GM18868 (cell line): ENCODE results near the gene SALL1.

Experiments
- ATAC-seq: cut with Tn5 transposase; IDR thresholded peaks from one replicate; pipeline ENCODE4 v1.9.1; 2021; ENCODE audit warnings: mild to moderate bottlenecking, moderate library complexity; ENCODE audit not compliant: unreplicated experiment

SALL1 gene

DNA sequence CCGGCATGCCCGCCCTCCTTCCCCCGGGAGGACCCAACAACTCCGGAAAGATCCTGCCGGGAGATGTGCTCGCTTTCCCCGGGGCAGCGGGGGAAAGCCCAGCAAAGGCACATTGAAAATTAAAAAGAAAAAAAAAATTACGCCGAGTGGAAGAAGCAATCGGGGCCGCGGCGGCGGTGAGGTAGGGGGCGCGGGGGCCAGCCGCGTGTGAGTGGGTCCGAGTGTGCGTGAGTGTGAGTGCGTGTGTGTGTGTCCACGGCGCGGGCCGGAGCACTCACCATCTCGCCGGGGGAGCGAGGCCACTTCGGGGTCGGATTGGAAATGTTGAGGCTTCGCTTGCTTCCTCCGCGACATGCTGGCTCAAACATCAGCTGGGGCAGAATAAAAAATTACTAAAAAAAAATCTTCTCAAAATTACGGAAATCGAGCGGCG, at the start of gene SALL1:
Gene SALL1, minus strand, starts transcription at position 383 of the 433 bp plus-strand sequence. Its CDS starts 29 bp downstream, at position 354.
- no peak for ATAC-seq

DNA sequence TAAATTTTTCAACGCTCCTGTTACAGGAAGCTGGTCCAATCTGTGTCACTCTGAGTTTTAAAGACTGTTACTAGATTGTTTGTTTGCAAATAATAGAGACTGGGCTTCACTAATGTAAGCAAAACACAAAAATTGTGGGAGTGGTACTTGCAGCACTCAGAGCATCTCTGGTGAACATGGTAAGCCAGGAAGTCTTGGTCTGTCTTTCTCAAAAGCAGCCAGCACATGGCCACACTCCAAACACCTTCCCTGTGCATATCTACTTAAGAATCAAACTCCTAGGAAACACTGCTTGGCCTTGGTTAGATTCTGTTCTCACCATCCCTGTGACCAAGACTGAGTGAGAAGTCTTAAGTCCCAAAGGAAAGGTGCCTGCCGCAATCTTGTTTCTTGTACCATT, 49.7 kb upstream of the SALL1 start:
- ATAC-seq = no peak

DNA sequence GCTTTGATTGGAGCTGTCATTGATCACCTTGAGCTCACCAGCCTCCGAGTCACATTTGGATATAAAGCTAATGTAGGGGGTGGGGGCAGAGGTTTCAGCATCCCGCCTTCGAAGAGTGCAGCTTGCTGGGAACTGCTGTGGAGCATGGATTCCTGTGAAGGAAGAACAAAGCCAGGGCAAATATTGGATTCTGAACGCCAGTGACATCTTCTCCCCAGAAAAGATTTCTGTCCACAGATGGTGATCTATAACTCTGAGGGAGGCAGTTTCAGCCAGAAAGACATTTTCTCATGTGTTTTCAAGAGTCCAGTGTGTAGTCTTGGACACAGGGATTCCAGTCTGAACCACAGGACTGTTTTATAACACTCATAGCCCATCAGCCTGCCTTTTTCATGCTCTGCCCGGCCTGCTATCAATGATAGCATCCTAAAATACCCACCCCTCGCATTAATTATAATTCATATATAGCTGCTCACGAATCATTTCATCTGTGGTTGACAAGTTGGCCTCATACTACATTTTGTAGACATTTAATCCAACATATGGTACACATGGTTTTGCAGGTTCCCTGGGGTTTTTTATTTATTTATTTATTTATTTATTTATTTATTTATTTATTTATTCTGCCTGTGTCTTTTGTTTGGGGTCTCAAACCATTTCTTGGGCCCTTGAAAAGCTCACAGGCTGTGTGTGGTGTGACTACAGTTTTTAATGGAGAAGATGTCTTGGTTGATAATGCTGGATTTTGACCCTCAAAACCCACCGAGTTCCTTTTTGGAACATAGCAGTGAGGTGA, 47.1 kb upstream of the SALL1 start:
- ATAC-seq = no peak

DNA sequence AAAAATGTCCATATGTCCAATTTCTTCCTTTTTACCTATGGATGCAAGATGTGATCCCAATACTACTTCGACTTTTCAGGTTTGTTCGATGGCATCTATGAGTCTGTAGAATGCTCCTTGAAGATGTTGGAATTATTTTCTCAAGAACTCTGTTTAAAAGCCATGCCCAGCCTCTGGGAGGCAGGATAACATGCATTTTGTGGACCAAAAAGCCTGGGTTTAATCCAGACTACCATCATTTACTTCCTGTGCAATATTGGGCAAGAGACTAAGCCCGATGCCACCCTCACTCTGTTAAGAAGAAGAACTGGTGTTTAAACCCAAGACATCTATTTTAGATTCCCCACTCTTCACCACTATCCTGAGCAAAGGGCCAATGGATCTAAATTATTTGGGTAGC, 42.8 kb upstream of the SALL1 start:
- ATAC-seq = no peak

DNA sequence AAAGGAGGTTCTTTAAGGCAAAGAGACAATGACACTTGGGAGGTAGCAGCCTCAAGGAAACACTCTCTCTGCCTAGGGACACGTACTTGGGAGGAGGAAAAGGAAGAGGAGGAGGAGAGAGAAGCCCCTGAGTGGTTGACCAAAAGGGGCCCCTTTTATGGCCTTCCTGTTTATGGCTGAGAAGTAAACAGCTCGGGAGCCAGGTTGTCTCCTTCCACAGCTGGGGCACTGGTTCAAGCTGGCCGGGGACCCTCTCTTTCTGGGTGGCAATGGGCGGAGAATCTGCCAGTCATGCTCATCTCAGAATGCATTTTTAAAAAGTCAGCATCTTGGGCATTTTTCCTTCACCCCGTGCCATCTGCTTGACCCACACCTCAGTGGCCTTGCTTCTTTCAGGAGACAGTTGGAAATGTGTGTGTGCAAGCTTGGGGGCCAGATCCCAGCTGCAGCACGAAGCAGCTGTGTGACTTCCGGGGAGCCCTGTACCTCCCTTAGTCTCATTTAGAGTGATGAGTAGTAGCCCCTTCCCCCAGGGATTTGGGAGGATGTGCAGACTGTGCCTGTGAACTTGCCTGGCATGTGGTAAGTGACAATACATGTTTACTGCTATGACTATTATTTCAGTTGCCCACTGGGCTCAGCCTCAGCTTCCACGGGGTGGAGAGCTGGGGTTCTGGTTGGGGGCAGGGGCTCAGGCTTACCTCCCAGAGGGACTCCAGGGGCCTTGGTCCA, 33.8 kb upstream of the SALL1 start:
- ATAC-seq = no peak

DNA sequence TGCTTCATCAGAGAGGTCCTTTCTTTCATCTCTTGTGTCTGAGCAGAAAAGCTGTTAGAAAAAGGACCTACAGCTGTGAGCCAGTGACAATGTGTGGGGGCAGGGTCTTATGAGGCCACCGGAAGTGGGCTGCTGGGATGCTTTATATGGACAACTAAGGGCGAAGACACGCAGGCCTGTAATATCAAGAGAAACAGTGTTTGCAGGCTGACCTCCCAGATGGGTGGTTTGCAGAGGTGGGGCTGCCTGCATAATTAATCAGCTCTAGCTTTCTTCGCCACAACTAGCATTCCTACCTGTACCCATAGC, 30.4 kb upstream of the SALL1 start:
- ATAC-seq = no peak

DNA sequence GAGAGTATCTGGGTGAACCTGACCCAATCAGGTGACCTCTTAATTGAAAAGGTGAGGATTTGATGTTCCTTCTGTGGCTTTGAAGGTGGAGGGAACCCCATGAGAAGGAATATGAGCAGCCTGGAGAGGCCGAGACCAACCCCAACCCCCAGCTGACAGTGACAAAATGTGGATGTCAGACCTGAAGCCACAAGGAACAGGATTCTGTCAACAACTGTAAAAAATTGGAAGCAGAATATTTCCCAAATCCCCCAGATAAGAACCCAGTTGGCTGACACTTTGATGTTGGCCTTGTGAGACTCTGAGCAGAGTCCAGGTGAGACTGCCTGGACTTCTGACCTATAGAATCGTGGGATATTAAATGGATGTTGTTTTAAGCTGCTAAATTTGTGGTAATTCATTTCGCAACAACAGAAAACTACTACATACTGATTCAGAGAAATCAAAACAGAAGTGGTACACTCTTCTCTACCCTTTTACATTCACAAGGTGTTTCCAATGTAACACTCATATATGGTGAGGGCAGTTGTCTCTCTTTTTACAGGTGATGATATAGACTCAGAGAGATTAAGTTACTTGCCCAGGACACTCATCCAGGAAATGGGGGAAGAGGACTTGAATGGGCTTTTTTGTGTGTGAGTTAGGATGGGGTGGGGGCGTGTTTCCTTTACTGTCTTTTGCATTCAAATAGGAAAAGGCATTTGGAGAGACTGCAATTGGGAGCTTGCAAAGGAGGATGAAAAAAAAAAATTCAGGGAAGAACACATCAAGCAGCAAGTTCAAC, 29.8 kb upstream of the SALL1 start:
- no peak for ATAC-seq

DNA sequence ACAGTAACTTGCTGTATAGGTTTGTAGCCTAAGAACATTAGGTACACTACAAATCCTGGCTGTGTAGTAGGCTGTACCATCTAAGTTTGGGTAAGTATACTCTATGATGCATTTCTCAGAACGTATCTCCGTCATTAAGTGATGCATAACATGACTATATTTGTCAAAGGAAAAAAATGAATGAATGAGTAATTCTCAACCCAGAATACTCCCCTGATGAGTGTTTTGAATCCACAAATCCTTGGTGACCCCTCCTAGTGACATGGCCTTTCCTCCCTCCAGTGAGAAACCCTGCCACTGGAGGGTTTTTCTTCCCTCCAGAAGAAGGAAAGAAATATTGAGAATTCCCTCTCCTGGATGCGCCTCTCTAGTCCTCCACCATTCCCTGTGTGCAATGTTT, 24.0 kb upstream of the SALL1 start:
- ATAC-seq = no peak

DNA sequence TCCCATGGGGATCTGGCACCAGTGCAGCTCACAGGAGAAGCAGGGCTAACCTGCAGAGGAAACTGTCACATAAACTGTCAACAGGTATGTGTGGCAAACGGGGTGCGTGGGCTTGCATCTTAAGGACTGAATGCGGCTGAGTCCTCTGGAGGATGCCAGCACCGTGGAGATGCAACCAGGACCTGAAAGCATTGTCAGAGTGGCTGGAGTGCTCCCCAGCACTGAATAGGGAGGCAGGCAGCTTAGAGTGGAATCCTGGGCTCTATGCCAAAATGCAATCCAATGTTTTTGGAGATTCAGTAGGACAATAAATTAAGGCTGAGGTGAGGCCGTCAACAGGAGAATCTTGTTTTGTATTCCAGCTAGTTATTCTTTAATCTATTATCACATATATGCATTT, 21.3 kb upstream of the SALL1 start:
- no peak for ATAC-seq

DNA sequence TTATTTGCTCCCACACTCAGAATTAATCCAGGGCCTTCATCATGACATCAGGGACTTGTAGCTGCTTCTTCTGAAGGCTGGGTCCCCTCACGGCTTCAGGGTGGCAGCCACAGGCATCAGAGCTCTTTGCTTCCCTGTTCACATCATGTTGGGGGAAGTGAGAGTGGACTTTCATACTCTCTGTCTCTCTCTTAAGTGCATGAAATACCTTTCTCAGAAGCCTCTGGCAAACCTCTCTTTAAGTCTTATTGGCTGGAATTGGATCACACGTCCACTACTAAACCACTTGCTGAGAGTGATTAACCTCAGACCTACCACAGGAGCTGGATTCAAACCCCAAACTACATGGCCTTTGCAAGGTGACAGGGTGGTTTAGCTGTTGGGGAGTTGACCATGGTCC, 17.7 kb upstream of the SALL1 start:
- ATAC-seq = no peak

DNA sequence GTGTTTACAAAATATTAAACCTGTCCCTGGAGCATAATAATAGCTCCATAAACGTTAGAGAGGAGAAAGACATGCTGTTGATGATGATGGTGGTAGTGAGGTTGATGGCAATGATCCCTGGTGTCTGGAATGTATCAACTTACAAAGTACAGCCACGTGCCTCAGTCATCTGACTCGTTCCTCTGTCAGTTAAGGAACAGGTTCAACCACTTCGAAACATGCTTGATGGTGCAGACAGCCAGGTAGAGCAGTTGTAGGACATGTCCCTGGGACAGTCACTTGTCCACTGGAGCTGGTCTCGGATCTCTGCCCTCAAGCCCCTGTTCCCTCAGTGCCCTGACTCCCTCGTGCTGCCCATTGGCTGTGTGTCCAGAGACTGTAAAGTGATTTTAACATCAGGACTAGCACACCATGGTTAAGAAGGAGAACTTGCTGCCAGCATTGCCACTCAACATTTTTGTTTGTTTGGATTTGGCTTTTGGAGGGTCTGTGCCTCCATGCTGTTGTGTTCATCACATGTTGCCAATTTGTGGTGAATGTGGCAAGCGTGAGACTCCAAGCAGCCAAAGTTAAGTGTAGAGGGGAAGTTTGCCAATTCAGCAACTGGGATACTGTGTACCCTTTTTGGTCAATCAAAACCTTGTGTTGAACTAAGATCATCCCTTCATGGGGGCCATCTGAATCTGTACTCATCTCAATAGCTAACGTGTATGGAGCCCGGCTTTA, 16.3 kb upstream of the SALL1 start:
- ATAC-seq = no peak

DNA sequence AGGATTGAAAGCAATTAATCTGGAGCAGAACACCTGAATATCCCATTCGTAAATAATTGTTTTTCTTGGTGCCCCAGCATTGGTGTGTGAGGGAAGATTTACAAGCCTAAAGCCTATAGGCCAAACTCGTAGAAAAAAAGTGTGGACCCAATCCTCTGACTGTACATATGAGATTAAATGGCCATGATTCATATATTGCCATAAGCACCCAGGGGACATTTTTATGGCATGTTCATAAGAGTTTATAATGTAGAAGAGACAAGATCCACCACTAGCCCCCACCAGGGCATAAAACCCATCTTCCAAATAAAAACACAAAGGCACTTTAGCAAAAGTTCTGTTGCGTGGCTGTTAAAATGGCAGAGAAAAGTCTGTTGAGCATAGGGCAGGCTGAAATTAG, 15.5 kb upstream of the SALL1 start:
- no peak for ATAC-seq

DNA sequence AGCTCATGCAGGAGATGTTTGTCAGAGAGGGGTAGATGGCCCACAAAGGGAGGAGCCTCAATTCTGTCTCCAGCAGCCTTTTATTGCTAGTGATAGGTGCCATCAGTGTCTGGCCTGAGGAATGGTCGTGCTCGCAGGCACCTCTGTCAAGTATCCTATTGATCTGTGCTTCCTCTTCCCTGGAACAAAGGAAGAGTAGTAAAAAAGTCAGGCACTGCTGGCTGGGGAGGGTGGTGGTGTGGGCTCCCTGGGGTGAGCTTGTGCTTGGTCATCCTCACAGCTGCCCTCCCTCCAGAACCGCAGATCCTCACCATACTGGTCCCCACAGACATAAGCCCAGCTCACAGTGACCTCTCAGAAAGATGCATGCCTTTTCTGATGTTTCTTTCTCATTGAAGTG, 15.0 kb upstream of the SALL1 start:
- ATAC-seq = no peak

DNA sequence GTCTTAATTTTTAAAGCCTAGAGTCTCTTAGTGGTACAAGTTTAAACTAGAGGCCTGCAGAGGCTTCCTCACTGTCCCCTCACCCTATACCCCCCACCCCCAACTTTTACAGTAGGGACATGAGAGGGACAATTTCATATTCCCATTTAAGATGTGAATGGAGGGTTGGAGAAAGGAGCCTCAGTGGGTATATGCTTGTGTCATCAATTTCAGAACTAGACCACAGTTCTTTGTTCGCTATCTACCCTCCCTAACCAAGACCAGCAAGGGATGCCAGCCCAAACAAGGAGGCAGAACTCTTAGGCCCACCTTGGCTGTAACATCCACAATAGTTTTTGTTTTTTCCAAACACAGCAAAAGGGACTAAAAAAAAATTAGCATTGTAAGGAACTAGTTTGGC, 14.0 kb upstream of the SALL1 start:
- ATAC-seq = no peak

DNA sequence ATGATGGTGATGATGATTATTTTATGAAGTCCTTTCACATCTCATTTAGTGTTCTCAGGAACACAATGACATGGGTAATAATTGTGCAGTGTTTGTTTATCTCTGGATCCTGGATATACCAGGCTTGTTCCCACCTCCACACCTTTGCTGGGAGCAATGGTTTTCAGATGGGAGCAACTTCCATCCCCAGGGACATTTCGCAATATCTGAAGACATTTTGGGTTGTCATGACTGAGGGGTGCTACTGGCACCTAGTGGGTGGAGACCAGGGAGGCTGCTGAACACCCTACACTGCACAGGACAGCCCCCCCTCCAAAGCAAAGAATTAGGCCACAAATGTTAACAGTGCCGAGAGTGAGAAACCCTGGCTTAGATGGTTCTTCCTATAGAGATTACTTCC, 13.5 kb upstream of the SALL1 start:
- no peak for ATAC-seq

DNA sequence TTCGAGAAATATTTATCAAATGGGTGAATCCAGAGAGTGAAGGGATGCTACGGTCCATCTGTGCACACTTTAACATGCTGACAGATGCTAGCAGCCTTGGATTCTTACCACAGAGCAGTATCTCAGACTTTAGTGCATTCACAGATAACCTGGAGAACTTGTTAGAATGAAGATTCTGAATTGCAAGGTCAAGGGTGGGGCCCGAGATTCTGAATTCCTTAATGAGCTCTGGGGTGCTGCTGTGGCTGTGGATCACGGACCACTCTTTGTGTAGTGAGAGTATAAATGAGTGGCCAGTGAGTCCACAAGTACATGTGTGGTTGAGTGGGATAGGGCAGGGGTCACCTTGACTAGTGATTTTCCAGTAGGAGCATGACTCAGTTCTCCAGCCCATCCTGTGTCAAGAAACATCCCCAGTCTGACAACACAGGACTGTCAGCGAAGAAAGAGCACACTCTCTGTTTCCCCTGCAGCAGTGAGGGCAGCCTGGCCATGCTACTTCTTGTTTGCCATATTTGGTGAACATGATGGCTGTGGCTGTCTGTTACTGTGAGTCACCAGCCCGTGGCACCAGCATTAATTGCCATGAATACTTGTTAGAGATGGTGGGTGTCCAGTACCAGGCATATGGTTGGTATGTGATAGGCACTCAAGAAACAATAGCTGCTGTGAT, 13.0 kb upstream of the SALL1 start:
- ATAC-seq = no peak

DNA sequence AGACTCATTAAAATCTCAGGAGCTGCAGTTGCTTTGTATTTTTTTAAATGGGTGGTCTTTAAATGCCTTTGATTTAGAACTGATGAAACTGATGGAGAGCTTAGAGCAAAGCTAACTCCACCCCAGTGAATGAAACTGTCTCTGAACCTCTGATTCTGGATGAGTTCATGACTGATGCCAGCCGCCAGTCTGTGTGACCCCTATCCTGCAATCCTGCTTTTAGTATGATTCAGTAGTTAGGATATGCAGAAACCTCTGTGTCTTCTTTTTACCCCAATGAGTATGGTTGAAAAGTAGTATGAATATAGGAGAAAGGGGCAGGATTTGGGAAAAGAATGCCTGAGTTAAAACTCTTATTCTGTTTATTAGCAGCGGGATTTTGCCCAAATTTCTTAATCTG, 12.3 kb upstream of the SALL1 start:
- ATAC-seq = no peak

DNA sequence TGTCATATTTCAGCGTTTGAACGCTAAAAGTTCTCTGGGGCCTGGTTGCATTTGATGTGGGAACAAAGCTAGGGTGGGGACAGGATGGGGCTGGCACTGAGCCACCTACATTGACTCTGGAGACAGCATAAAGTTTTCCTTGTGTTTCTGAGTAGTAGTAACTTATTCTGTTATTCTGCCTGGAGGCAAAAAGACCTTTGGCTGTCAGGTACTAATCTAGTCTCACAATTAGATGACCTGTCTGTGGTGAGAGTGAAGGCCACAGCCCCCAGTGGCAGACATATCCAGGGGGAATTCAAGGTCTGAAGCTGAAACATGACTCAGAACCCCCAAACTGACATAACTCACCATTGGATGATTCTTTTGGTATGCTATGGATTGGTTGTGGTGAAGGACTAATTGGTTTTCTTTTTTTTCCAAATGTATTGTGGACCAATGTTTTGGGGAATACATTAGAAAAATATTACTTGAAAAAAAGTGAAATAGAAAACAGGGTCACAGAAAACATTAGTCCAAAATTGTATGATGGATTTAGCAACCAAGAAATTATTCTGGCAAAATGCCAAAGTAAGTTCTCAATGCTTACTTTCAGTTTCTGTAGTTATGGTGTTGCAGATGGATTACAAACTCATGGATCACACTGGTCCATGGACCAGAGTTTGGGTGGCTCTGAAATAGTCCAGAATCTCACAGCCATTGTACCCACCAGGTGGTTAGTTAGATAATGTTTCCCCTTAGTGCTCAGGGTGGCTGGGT, 10.5 kb upstream of the SALL1 start:
- ATAC-seq = no peak

DNA sequence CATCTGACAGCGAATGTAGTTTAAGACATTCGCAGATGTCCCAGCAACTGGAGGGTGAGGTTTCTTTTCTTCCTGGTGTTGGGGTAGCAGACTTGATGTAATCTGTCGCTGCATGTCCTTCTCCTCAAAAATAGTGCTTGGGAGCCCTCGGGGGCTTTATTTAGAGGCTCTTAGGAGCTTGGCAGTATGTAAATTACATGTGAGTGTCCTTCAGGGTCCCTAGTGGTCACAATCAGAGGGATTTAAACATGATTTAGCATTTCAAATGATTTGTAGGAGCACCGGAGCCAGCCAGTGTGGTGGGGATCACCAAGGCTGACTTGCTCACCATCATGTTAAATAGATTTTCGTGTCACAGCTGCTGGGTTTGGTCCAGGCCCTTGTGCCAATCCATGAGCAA, 8.8 kb upstream of the SALL1 start:
- no peak for ATAC-seq

DNA sequence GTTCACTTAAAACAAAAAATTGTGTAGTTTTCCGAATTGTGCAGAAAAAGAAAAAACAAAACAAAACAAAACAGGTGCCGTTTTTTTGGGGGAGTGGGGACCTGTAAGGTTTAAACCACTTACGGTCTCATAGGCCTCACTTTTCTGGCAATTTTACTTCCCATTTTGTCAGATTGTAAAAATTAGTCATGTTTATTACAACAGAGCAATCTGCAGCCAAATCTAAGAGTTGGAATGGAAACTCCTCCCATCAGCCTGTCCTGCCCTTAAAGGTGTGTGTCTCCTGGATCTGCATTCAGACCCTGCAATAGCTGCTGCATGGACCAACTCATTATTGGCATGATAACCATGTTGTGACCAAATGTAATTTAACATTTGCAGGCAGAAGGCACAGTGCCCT, 8.2 kb upstream of the SALL1 start:
- no peak for ATAC-seq
